Measurements from ENCODE around the gene PSMB5. TPM values are rescaled to one million over a fixed set of nuclear protein-coding genes. Genes with fewer than 3 reads are reported as not detected.

Gene PSMB5
- total and polyA plus RNA-seq, 2 experiments from 2014 or later = 124 to 326 TPM

GRCh38 chr14:23047751-23048693, 13.3 kb upstream of the PSMB5 start:
- H3K36me3 ChIP-seq = no peaks in the 10 kb centered on the region
- TF ChIP-seq CTCF (IDR thresholded peaks at IDR 0.05; ENCODE audit: low read depth, low read length) = no peak
- H3K27me3 ChIP-seq = no peaks in the 10 kb centered on the region
- no peak for DNase-seq (ENCODE audit: low read depth in 1 of 2, low spot score in 1 of 2)
- no peaks in the 10 kb centered on the region for H3K9me3 ChIP-seq (ENCODE audit: low read depth)
- no peak overlapping the region for H3K4me3 ChIP-seq
- no peaks in the 10 kb centered on the region for H3K4me1 ChIP-seq (ENCODE audit: low read depth)
- H3K27ac ChIP-seq = no peak overlapping the region

- Histone ChIP-seq H3K27ac (no peak overlapping the region), H3K36me3 (no peaks in the 10 kb centered on the region), H3K27me3 (no peaks in the 10 kb centered on the region), H3K4me1 (ENCODE audit: low read depth) (no peaks in the 10 kb centered on the region), H3K4me3 (no peak overlapping the region), H3K9me3 (ENCODE audit: low read depth) (no peaks in the 10 kb centered on the region)
- peak in 1 of 2 donors; percentile 47 for DNase-seq (ENCODE audit: low read depth in 1 of 2, low spot score in 1 of 2)
- TF ChIP-seq CTCF (IDR thresholded peaks at IDR 0.05; ENCODE audit: low read depth, low read length) = no peak
Observed at GRCh38 chr14:23047034-23047634, 12.4 kb upstream of the PSMB5 start.

- no peak for TF ChIP-seq CTCF (IDR thresholded peaks at IDR 0.05; ENCODE audit: low read depth, low read length)
- DNase-seq (ENCODE audit: low read depth in 1 of 2, low spot score in 1 of 2) = no peak
- no peaks in the 10 kb centered on the region for H3K27me3 ChIP-seq
- H3K4me1 ChIP-seq (ENCODE audit: low read depth) = no peaks in the 10 kb centered on the region
- H3K27ac ChIP-seq = no peak overlapping the region
- H3K36me3 ChIP-seq = no peaks in the 10 kb centered on the region
- no peaks in the 10 kb centered on the region for H3K9me3 ChIP-seq (ENCODE audit: low read depth)
- no peak overlapping the region for H3K4me3 ChIP-seq
Observed at GRCh38 chr14:23045419-23046357, 11.0 kb upstream of the PSMB5 start.

- H3K36me3 ChIP-seq = no peaks in the 10 kb centered on the region
- H3K4me3 ChIP-seq = no peak overlapping the region
- H3K4me1 ChIP-seq (ENCODE audit: low read depth) = no peaks in the 10 kb centered on the region
- no peaks in the 10 kb centered on the region for H3K9me3 ChIP-seq (ENCODE audit: low read depth)
- no peaks in the 10 kb centered on the region for H3K27me3 ChIP-seq
- no peak for DNase-seq (ENCODE audit: low read depth in 1 of 2, low spot score in 1 of 2)
- no peak for TF ChIP-seq CTCF (IDR thresholded peaks at IDR 0.05; ENCODE audit: low read depth, low read length)
- no peak overlapping the region for H3K27ac ChIP-seq
Observed at GRCh38 chr14:23044840-23045239, 10.1 kb upstream of the PSMB5 start.

- no peak for TF ChIP-seq CTCF (IDR thresholded peaks at IDR 0.05; ENCODE audit: low read depth, low read length)
- no peaks in the 10 kb centered on the region for H3K27me3 ChIP-seq
- DNase-seq (ENCODE audit: low read depth in 1 of 2, low spot score in 1 of 2) = no peak
- H3K4me1 ChIP-seq (ENCODE audit: low read depth) = no peaks in the 10 kb centered on the region
- no peaks in the 10 kb centered on the region for H3K9me3 ChIP-seq (ENCODE audit: low read depth)
- H3K4me3 ChIP-seq = no peak overlapping the region
- no peaks in the 10 kb centered on the region for H3K36me3 ChIP-seq
- H3K27ac ChIP-seq = no peak overlapping the region
Observed at GRCh38 chr14:23043754-23044153, 9.1 kb upstream of the PSMB5 start.
